ENCODE data around the gene ASGR2.
"Not testable (repeated sequence)": the region's sequence is repeated elsewhere in the genome, so short reads cannot be mapped to it uniquely, and the experiment has no call there.

ASGR2 gene

GRCh38 chr17:7126386-7126785 lies 11.8 kb upstream of the ASGR2 start:
- H3K4me3 ChIP-seq (ENCODE audit: insufficient read depth, low read depth, low read length); H3K4me1 ChIP-seq (ENCODE audit: control insufficient read depth, insufficient read depth, low read length); H3K9me3 ChIP-seq (ENCODE audit: control insufficient read depth, low read length); H3K36me3 ChIP-seq (ENCODE audit: control insufficient read depth, insufficient read depth, low read length); H3K27me3 ChIP-seq (ENCODE audit: control insufficient read depth, insufficient read depth, low read length, poor library complexity, severe bottlenecking); H3K27ac ChIP-seq (ENCODE audit: insufficient read depth, low read depth, low read length, poor library complexity, severe bottlenecking): not testable (repeated sequence)
- WGBS, 2 experiments, result 90% methylated on average over 12 of the region's 12 CpGs

GRCh38 chr17:7124923-7125322 lies 10.3 kb upstream of the ASGR2 start:
- H3K4me3 ChIP-seq (ENCODE audit: insufficient read depth, low read depth, low read length), result no peak overlapping the region
- no peaks in the 10 kb centered on the region for H3K4me1 ChIP-seq (ENCODE audit: control insufficient read depth, insufficient read depth, low read length)
- H3K27ac ChIP-seq (ENCODE audit: insufficient read depth, low read depth, low read length, poor library complexity, severe bottlenecking), result no peak overlapping the region
- no peaks in the 10 kb centered on the region for H3K36me3 ChIP-seq (ENCODE audit: control insufficient read depth, insufficient read depth, low read length)
- no peaks in the 10 kb centered on the region for H3K9me3 ChIP-seq (ENCODE audit: control insufficient read depth, low read length)
- 67 to 93% methylated on average over 5 of the region's 5 CpGs for WGBS, 2 experiments
- no peaks in the 10 kb centered on the region for H3K27me3 ChIP-seq (ENCODE audit: control insufficient read depth, insufficient read depth, low read length, poor library complexity, severe bottlenecking)

GRCh38 chr17:7123844-7124243 lies 9.2 kb upstream of the ASGR2 start:
- no peaks in the 10 kb centered on the region for H3K36me3 ChIP-seq (ENCODE audit: control insufficient read depth, insufficient read depth, low read length)
- WGBS, 2 experiments, result 91 to 96% methylated on average over 4 of the region's 4 CpGs
- no peak overlapping the region for H3K4me3 ChIP-seq (ENCODE audit: insufficient read depth, low read depth, low read length)
- no peaks in the 10 kb centered on the region for H3K4me1 ChIP-seq (ENCODE audit: control insufficient read depth, insufficient read depth, low read length)
- H3K27me3 ChIP-seq (ENCODE audit: control insufficient read depth, insufficient read depth, low read length, poor library complexity, severe bottlenecking), result no peaks in the 10 kb centered on the region
- no peak overlapping the region for H3K27ac ChIP-seq (ENCODE audit: insufficient read depth, low read depth, low read length, poor library complexity, severe bottlenecking)
- no peaks in the 10 kb centered on the region for H3K9me3 ChIP-seq (ENCODE audit: control insufficient read depth, low read length)

- Histone ChIP-seq H3K9me3 (ENCODE audit: control insufficient read depth, low read length) (no peaks in the 10 kb centered on the region), H3K4me1 (ENCODE audit: control insufficient read depth, insufficient read depth, low read length) (no peaks in the 10 kb centered on the region), H3K27me3 (ENCODE audit: control insufficient read depth, insufficient read depth, low read length, poor library complexity, severe bottlenecking) (no peaks in the 10 kb centered on the region), H3K36me3 (ENCODE audit: control insufficient read depth, insufficient read depth, low read length) (no peaks in the 10 kb centered on the region), H3K27ac (ENCODE audit: insufficient read depth, low read depth, low read length, poor library complexity, severe bottlenecking) (no peak overlapping the region), H3K4me3 (ENCODE audit: insufficient read depth, low read depth, low read length) (no peak overlapping the region)
- 87 to 90% methylated on average over 3 to 4 of the region's 4 CpGs for WGBS, 2 experiments
Measured at GRCh38 chr17:7122381-7122780, 7.8 kb upstream of the ASGR2 start.

- H3K4me3 ChIP-seq (ENCODE audit: insufficient read depth, low read depth, low read length); H3K9me3 ChIP-seq (ENCODE audit: control insufficient read depth, low read length); H3K4me1 ChIP-seq (ENCODE audit: control insufficient read depth, insufficient read depth, low read length); H3K27me3 ChIP-seq (ENCODE audit: control insufficient read depth, insufficient read depth, low read length, poor library complexity, severe bottlenecking); H3K36me3 ChIP-seq (ENCODE audit: control insufficient read depth, insufficient read depth, low read length); H3K27ac ChIP-seq (ENCODE audit: insufficient read depth, low read depth, low read length, poor library complexity, severe bottlenecking): not testable (repeated sequence)
- WGBS, 2 experiments, result 91 to 95% methylated on average over 12 of the region's 12 CpGs
Measured at GRCh38 chr17:7120635-7121034, 6.0 kb upstream of the ASGR2 start.

GRCh38 chr17:7120123-7120522 lies 5.5 kb upstream of the ASGR2 start:
- Histone ChIP-seq H3K36me3 (ENCODE audit: control insufficient read depth, insufficient read depth, low read length) (no peaks in the 10 kb centered on the region), H3K27me3 (ENCODE audit: control insufficient read depth, insufficient read depth, low read length, poor library complexity, severe bottlenecking) (no peaks in the 10 kb centered on the region), H3K27ac (ENCODE audit: insufficient read depth, low read depth, low read length, poor library complexity, severe bottlenecking) (no peak overlapping the region), H3K9me3 (ENCODE audit: control insufficient read depth, low read length) (no peaks in the 10 kb centered on the region), H3K4me1 (ENCODE audit: control insufficient read depth, insufficient read depth, low read length) (peaks cover 5% of the 10 kb centered on the region), H3K4me3 (ENCODE audit: insufficient read depth, low read depth, low read length) (no peak overlapping the region)
- WGBS, 2 experiments, result 88 to 91% methylated on average over 2 of the region's 2 CpGs

GRCh38 chr17:7119314-7119713 lies 4.7 kb upstream of the ASGR2 start:
- WGBS, 2 experiments, result 83 to 91% methylated on average over 11 of the region's 11 CpGs
- peaks cover 5% of the 10 kb centered on the region for H3K4me1 ChIP-seq (ENCODE audit: control insufficient read depth, insufficient read depth, low read length)
- no peak overlapping the region for H3K4me3 ChIP-seq (ENCODE audit: insufficient read depth, low read depth, low read length)
- H3K27ac ChIP-seq (ENCODE audit: insufficient read depth, low read depth, low read length, poor library complexity, severe bottlenecking), result no peak overlapping the region
- H3K36me3 ChIP-seq (ENCODE audit: control insufficient read depth, insufficient read depth, low read length), result no peaks in the 10 kb centered on the region
- H3K27me3 ChIP-seq (ENCODE audit: control insufficient read depth, insufficient read depth, low read length, poor library complexity, severe bottlenecking), result no peaks in the 10 kb centered on the region
- H3K9me3 ChIP-seq (ENCODE audit: control insufficient read depth, low read length), result no peaks in the 10 kb centered on the region

GRCh38 chr17:7114875-7115614 lies 423 bp upstream of the ASGR2 start:
- Histone ChIP-seq H3K36me3 (ENCODE audit: control insufficient read depth, insufficient read depth, low read length) (no peaks in the 10 kb centered on the region), H3K4me3 (ENCODE audit: insufficient read depth, low read depth, low read length) (no peak overlapping the region), H3K9me3 (ENCODE audit: control insufficient read depth, low read length) (no peaks in the 10 kb centered on the region), H3K4me1 (ENCODE audit: control insufficient read depth, insufficient read depth, low read length) (peaks cover 5% of the 10 kb centered on the region), H3K27ac (ENCODE audit: insufficient read depth, low read depth, low read length, poor library complexity, severe bottlenecking) (no peak overlapping the region), H3K27me3 (ENCODE audit: control insufficient read depth, insufficient read depth, low read length, poor library complexity, severe bottlenecking) (no peaks in the 10 kb centered on the region)
- WGBS, 2 experiments, result 84 to 85% methylated on average over 19 of the region's 19 CpGs

- 93 to 96% methylated on average over 15 of the region's 15 CpGs for WGBS, 2 experiments
- Histone ChIP-seq H3K27me3 (ENCODE audit: control insufficient read depth, insufficient read depth, low read length, poor library complexity, severe bottlenecking) (no peaks in the 10 kb centered on the region), H3K27ac (ENCODE audit: insufficient read depth, low read depth, low read length, poor library complexity, severe bottlenecking) (no peak overlapping the region), H3K9me3 (ENCODE audit: control insufficient read depth, low read length) (no peaks in the 10 kb centered on the region), H3K4me3 (ENCODE audit: insufficient read depth, low read depth, low read length) (no peak overlapping the region), H3K36me3 (ENCODE audit: control insufficient read depth, insufficient read depth, low read length) (no peaks in the 10 kb centered on the region), H3K4me1 (ENCODE audit: control insufficient read depth, insufficient read depth, low read length) (peaks cover 5% of the 10 kb centered on the region)
Measured at GRCh38 chr17:7113273-7114071, 1.1 kb downstream of the ASGR2 start.

- WGBS, 2 experiments, result 79 to 80% methylated on average over 10 of the region's 10 CpGs
Measured at GRCh38 chr17:7112510-7113108, 2.0 kb downstream of the ASGR2 start.

More at GRCh38 chr17:7112510-7113108, 2.0 kb downstream of the ASGR2 start:
- Histone ChIP-seq H3K4me3 (ENCODE audit: insufficient read depth, low read depth, low read length) (no peak overlapping the region), H3K27ac (ENCODE audit: insufficient read depth, low read depth, low read length, poor library complexity, severe bottlenecking) (no peak overlapping the region), H3K36me3 (ENCODE audit: control insufficient read depth, insufficient read depth, low read length) (no peaks in the 10 kb centered on the region), H3K9me3 (ENCODE audit: control insufficient read depth, low read length) (no peaks in the 10 kb centered on the region), H3K27me3 (ENCODE audit: control insufficient read depth, insufficient read depth, low read length, poor library complexity, severe bottlenecking) (no peaks in the 10 kb centered on the region), H3K4me1 (ENCODE audit: control insufficient read depth, insufficient read depth, low read length) (peaks cover 5% of the 10 kb centered on the region)

Data from ectodermal cell (in vitro differentiated cells).